DND-41 (cell line): ENCODE measurements around the gene KRT86.

Experiments
- CTCF ChIP-seq: IDR thresholded peaks from 2 replicates; pipeline ENCODE4 v1.5.1; 2012; ENCODE audit warnings: borderline replicate concordance, low read length, moderate library complexity, mild to moderate bottlenecking; ENCODE audit not compliant: poor library complexity, severe bottlenecking; ENCODE audit errors: extremely low read depth
- EZH2 ChIP-seq: IDR thresholded peaks from 3 replicates; pipeline ENCODE4 v1.6.1; 2012; ENCODE audit warnings: borderline replicate concordance, low read depth, mild to moderate bottlenecking, moderate library complexity, low read length, inconsistent platforms; ENCODE audit not compliant: severe bottlenecking

- no peak for TF ChIP-seq CTCF
- TF ChIP-seq EZH2: no peak
Measured at GRCh38 chr12:52259657-52260243, 14.7 kb upstream of the KRT86 start.
